ENCODE data around the gene CARMIL1. TPM values are rescaled to one million over a fixed set of nuclear protein-coding genes. Genes with fewer than 3 reads are reported as not detected.

Gene CARMIL1
- total and polyA plus RNA-seq, 2 of the 8 experiments (the other 6 are each of a cell fraction or from before 2014, with no cell fraction given): 20.3 to 40.4 TPM

GRCh38 chr6:25239059-25239458, 40.1 kb upstream of the CARMIL1 start:
- no peaks in the 10 kb centered on the region for H3K36me3 ChIP-seq (ENCODE audit: control insufficient read depth in 2 of 4, insufficient read depth in 4 of 4, low read length in 3 of 4)
- no peaks in the 10 kb centered on the region for H3K79me1 ChIP-seq (ENCODE audit: low read depth, low read length)
- ChIA-PET POLR2A (ENCODE audit: partially characterized antibody) (no interaction called here), CTCF (ENCODE audit: partially characterized antibody) (interaction anchor here (0.7 to 1.3 kb wide), 3 partner anchors 16 to 318 kb away, joined by 3 to 4 read pairs (median 3); no protein-coding TSS in a partner anchor)
- H3K14ac ChIP-seq (ENCODE audit: insufficient read length): no peak overlapping the region
- DNase-seq (ENCODE audit: low read depth in 1 of 2, low spot score in 2 of 2) (no peak), FAIRE-seq (no peak)
- no peak overlapping the region for H3K4ac ChIP-seq (replicated peaks; ENCODE audit: insufficient read length, low read depth, low read length)
- no peaks in the 10 kb centered on the region for H3K9me3 ChIP-seq (ENCODE audit: insufficient read depth in 2 of 2, low read depth in 1 of 2, low read length in 1 of 2)
- no peak overlapping the region for H3K23ac ChIP-seq (ENCODE audit: insufficient read length)
- H2BK12ac ChIP-seq (ENCODE audit: low read depth, low read length): no peak overlapping the region
- H3K27ac ChIP-seq (ENCODE audit: low read depth, low read length): no peak overlapping the region
- no peaks in the 10 kb centered on the region for H3K23me2 ChIP-seq (ENCODE audit: low read depth, low read length)
- H2BK120ac ChIP-seq (replicated peaks; ENCODE audit: low read depth, low read length): no peak overlapping the region
- no peaks in the 10 kb centered on the region for H4K20me1 ChIP-seq (replicated peaks in 1 of 2; ENCODE audit: control insufficient read depth in 1 of 2, insufficient read depth in 2 of 2, low read length in 2 of 2)
- no peak overlapping the region for H3K56ac ChIP-seq (replicated peaks; ENCODE audit: insufficient read length, low read depth, low read length)
- no peak overlapping the region for H2AFZ ChIP-seq (ENCODE audit: low read length)
- H3K4me2 ChIP-seq (ENCODE audit: insufficient read depth in 1 of 2, low read depth in 2 of 2, low read length in 2 of 2): no peak overlapping the region
- no peak overlapping the region for H4K8ac ChIP-seq (ENCODE audit: extremely low read depth, insufficient read depth, low read length)
- TF ChIP-seq CBX8 (IDR thresholded peaks at IDR 0.05; ENCODE audit: borderline replicate concordance, low read depth, low read length) (no peak), CTBP2 (IDR thresholded peaks at IDR 0.05; ENCODE audit: borderline replicate concordance, insufficient read depth, insufficient read length, low read length) (no peak), PHF8 (conservative IDR thresholded peaks at IDR 0.05; ENCODE audit: low read depth, low read length) (no peak), KDM5A (IDR thresholded peaks at IDR 0.05; ENCODE audit: low read length) (no peak), NRF1 (IDR thresholded peaks at IDR 0.05; ENCODE audit: low read depth, low read length) (no peak), USF2 (IDR thresholded peaks at IDR 0.05; ENCODE audit: low read length) (no peak), YY1 (IDR thresholded peaks at IDR 0.05; ENCODE audit: low read depth, low read length) (no peak), BCL11A (IDR thresholded peaks at IDR 0.05; ENCODE audit: low read depth in 2 of 2, low read length in 2 of 2) (no peak), POLR2AphosphoS5 (IDR thresholded peaks at IDR 0.05; ENCODE audit: low read depth, low read length) (no peak), RXRA (IDR thresholded peaks at IDR 0.05; ENCODE audit: insufficient read depth, low read depth, low read length) (no peak)
- H2BK20ac ChIP-seq (ENCODE audit: low read length): no peak overlapping the region
- H3K27me3 ChIP-seq (replicated peaks in 1 of 4; ENCODE audit: control insufficient read depth in 3 of 4, extremely low read depth in 1 of 4, insufficient read depth in 3 of 4, low read length in 3 of 4): no peaks in the 10 kb centered on the region
- H3K9ac ChIP-seq (replicated peaks in 1 of 4; ENCODE audit: extremely low read depth in 1 of 4, low read depth in 3 of 4, low read length in 3 of 4): no peak overlapping the region
- H4K91ac ChIP-seq (replicated peaks; ENCODE audit: insufficient read length, low read length): no peak overlapping the region
- H3K18ac ChIP-seq (ENCODE audit: extremely low read depth, low read length): no peak overlapping the region
- no peak overlapping the region for H4K5ac ChIP-seq (ENCODE audit: insufficient read length, low read depth, low read length)
- H3K79me2 ChIP-seq (ENCODE audit: control insufficient read depth in 1 of 2, insufficient read depth in 2 of 2, low read length in 2 of 2): no peaks in the 10 kb centered on the region; a peak in 1 of 4 replicates
- H3K4me1 ChIP-seq (replicated peaks in 1 of 4; ENCODE audit: control insufficient read depth in 3 of 4, insufficient read depth in 4 of 4, low read length in 3 of 4): peaks cover 0 to 2% (median 0%) of the 10 kb centered on the region in 4 experiments; a peak in 1 of 7 replicates
- H2BK15ac ChIP-seq (ENCODE audit: low read length): no peak overlapping the region
- no peak overlapping the region for H2AK5ac ChIP-seq (ENCODE audit: low read depth, low read length)
- H3K4me3 ChIP-seq (ENCODE audit: extremely low read depth in 1 of 4, insufficient read depth in 2 of 4, low read depth in 3 of 4, low read length in 4 of 4): no peak overlapping the region
- H2BK5ac ChIP-seq (ENCODE audit: low read depth, low read length): no peak overlapping the region

Data from H1 (cell line).